ENCODE data around the gene CCNL2. TPM values are rescaled to one million over a fixed set of nuclear protein-coding genes. Genes with fewer than 3 reads are reported as not detected.

CCNL2 gene
- total and polyA plus RNA-seq, 2 of the 13 experiments (the other 11 are each of a cell fraction or from before 2014, with no cell fraction given) = 105 to 340 TPM

DNA sequence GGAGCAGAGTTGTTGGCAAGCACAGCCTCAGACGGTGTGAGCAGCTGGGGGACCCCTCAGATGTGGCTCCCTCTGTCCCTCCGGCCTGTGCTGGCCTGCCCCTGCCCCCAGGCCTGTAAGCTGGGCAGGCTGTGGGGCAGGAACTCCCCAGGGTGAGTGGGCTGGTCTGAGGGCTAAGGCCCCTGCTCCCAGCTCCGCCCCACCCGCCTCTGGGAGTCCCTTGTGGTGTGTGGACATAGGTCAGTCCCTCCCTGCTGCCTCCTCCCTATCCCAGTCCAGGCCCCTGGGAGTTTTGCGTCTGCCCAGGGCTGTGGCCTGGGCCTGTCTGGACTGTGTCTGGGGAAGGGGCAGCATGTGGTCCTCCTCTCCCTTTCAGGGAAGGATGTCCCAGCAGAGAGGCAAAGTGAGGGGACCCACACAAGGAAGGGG lies 32.7 kb upstream of the CCNL2 start (continued):
- no peak for TF ChIP-seq ZNF589 (CRISPR knock-in tag; conservative IDR thresholded peaks at IDR 0.05)
- TF ChIP-seq, protein P1, sequence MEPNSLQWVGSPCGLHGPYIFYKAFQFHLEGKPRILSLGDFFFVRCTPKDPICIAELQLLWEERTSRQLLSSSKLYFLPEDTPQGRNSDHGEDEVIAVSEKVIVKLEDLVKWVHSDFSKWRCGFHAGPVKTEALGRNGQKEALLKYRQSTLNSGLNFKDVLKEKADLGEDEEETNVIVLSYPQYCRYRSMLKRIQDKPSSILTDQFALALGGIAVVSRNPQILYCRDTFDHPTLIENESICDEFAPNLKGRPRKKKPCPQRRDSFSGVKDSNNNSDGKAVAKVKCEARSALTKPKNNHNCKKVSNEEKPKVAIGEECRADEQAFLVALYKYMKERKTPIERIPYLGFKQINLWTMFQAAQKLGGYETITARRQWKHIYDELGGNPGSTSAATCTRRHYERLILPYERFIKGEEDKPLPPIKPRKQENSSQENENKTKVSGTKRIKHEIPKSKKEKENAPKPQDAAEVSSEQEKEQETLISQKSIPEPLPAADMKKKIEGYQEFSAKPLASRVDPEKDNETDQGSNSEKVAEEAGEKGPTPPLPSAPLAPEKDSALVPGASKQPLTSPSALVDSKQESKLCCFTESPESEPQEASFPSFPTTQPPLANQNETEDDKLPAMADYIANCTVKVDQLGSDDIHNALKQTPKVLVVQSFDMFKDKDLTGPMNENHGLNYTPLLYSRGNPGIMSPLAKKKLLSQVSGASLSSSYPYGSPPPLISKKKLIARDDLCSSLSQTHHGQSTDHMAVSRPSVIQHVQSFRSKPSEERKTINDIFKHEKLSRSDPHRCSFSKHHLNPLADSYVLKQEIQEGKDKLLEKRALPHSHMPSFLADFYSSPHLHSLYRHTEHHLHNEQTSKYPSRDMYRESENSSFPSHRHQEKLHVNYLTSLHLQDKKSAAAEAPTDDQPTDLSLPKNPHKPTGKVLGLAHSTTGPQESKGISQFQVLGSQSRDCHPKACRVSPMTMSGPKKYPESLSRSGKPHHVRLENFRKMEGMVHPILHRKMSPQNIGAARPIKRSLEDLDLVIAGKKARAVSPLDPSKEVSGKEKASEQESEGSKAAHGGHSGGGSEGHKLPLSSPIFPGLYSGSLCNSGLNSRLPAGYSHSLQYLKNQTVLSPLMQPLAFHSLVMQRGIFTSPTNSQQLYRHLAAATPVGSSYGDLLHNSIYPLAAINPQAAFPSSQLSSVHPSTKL (CRISPR knock-in tag; IDR thresholded peaks at IDR 0.05) = peak; percentile 65
- no peak for TF ChIP-seq ATAD3A (CRISPR knock-in tag; IDR thresholded peaks at IDR 0.05)
- TF ChIP-seq ZNF776 (CRISPR knock-in tag; IDR thresholded peaks at IDR 0.05) = no peak; the same call in 1 of the 2 replicates
- peak; percentile 73; the same call in 1 of the 2 replicates for TF ChIP-seq ZFP36L1 (CRISPR knock-in tag; IDR thresholded peaks at IDR 0.05)
- peak; percentile 64; the same call in 1 of the 2 replicates for TF ChIP-seq ZNF563 (CRISPR knock-in tag; IDR thresholded peaks at IDR 0.05)
- peak; percentile 89 for TF ChIP-seq HNRNPH1 (optimal IDR thresholded peaks at IDR 0.05; ENCODE audit: low read depth, low read length)
- TF ChIP-seq NCOA1 (CRISPR knock-in tag; IDR thresholded peaks at IDR 0.05) = no peak; the same call in 1 of the 2 replicates
- TF ChIP-seq, protein P2, sequence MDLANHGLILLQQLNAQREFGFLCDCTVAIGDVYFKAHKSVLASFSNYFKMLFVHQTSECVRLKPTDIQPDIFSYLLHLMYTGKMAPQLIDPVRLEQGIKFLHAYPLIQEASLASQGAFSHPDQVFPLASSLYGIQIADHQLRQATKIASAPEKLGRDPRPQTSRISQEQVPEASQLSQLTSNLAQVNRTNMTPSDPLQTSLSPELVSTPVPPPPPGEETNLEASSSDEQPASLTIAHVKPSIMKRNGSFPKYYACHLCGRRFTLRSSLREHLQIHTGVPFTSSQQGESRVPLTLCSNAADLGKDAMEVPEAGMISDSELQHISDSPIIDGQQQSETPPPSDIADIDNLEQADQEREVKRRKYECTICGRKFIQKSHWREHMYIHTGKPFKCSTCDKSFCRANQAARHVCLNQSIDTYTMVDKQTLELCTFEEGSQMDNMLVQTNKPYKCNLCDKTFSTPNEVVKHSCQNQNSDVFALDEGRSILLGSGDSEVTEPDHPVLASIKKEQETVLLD (CRISPR knock-in tag; IDR thresholded peaks at IDR 0.05; ENCODE audit: low read depth) = 0 out of 2 replicates have a peak, but pooled peaks have one; percentile 37
- TF ChIP-seq ZNF253 (CRISPR knock-in tag; IDR thresholded peaks at IDR 0.05; ENCODE audit: borderline replicate concordance) = 0 out of 2 replicates have a peak, but pooled peaks have one; percentile 65
- TF ChIP-seq ZNF75D (CRISPR knock-in tag; IDR thresholded peaks at IDR 0.05; ENCODE audit: borderline replicate concordance) = no peak
- no peak for TF ChIP-seq FOXP1 (IDR thresholded peaks at IDR 0.05)
- peak; percentile 53; the same call in 1 of the 2 replicates for TF ChIP-seq FOXP1 (CRISPR knock-in tag; IDR thresholded peaks at IDR 0.05)
- peak; percentile 50; the same call in 1 of the 2 replicates for TF ChIP-seq ETV6 (CRISPR knock-in tag; conservative IDR thresholded peaks at IDR 0.05)
- TF ChIP-seq, protein P3, sequence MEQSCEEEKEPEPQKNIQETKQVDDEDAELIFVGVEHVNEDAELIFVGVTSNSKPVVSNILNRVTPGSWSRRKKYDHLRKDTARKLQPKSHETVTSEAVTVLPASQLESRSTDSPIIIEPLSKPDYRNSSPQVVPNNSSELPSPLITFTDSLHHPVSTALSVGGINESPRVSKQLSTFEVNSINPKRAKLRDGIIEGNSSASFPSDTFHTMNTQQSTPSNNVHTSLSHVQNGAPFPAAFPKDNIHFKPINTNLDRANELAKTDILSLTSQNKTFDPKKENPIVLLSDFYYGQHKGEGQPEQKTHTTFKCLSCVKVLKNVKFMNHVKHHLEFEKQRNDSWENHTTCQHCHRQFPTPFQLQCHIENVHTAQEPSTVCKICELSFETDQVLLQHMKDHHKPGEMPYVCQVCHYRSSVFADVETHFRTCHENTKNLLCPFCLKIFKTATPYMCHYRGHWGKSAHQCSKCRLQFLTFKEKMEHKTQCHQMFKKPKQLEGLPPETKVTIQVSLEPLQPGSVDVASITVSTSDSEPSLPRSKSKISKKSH (CRISPR knock-in tag; IDR thresholded peaks at IDR 0.05; ENCODE audit: borderline replicate concordance) = no peak
- TF ChIP-seq ZNF616 (CRISPR knock-in tag; IDR thresholded peaks at IDR 0.05; ENCODE audit: low read depth) = no peak
- no peak for TF ChIP-seq ZSCAN20 (CRISPR knock-in tag; IDR thresholded peaks at IDR 0.05; ENCODE audit: borderline replicate concordance)
- peak; percentile 90 for TF ChIP-seq ZSCAN25 (CRISPR knock-in tag; IDR thresholded peaks at IDR 0.05)
- TF ChIP-seq, protein P4, sequence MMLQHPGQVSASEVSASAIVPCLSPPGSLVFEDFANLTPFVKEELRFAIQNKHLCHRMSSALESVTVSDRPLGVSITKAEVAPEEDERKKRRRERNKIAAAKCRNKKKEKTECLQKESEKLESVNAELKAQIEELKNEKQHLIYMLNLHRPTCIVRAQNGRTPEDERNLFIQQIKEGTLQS (CRISPR knock-in tag; IDR thresholded peaks at IDR 0.05) = 0 out of 2 replicates have a peak, but pooled peaks have one; percentile 44
- TF ChIP-seq ZNF724P (CRISPR knock-in tag; IDR thresholded peaks at IDR 0.05; ENCODE audit: borderline replicate concordance) = peak; percentile 66; the same call in 1 of the 2 replicates
- TF ChIP-seq ZSCAN31 (CRISPR knock-in tag; IDR thresholded peaks at IDR 0.05; ENCODE audit: low read depth) = 0 out of 2 replicates have a peak, but pooled peaks have one; percentile 80
- TF ChIP-seq, protein P5, sequence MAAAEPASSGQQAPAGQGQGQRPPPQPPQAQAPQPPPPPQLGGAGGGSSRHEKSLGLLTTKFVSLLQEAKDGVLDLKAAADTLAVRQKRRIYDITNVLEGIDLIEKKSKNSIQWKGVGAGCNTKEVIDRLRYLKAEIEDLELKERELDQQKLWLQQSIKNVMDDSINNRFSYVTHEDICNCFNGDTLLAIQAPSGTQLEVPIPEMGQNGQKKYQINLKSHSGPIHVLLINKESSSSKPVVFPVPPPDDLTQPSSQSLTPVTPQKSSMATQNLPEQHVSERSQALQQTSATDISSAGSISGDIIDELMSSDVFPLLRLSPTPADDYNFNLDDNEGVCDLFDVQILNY (CRISPR knock-in tag; conservative IDR thresholded peaks at IDR 0.05) = no peak
- no peak for TF ChIP-seq ZNF7 (CRISPR knock-in tag; IDR thresholded peaks at IDR 0.05)
- 0 out of 2 replicates have a peak, but pooled peaks have one; percentile 25 for TF ChIP-seq ZBTB38 (CRISPR knock-in tag; IDR thresholded peaks at IDR 0.05)
